ENCODE measurements around the gene ELF5.

The ELF5 gene

DNA sequence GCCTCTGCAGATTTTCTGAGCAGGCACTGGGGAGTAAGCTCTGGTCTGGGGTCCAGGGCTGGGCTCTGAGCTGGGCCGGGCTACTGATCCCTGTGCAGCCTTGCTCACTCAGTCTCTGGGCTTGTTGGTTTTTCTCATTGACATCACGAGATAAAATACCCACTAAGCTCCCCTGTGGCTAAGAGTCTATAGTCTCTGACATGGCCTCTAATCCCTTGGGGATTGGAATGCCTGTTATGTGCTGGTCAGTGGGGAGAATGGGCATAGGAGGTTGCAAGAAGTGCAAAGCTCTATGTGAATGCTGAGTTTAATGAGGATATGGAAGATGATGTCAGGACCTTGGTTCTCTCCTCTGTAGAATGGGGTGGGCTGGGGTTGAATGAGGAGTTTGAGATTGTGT, 23.3 kb downstream of the ELF5 start:
- DNase-seq = no peak

DNA sequence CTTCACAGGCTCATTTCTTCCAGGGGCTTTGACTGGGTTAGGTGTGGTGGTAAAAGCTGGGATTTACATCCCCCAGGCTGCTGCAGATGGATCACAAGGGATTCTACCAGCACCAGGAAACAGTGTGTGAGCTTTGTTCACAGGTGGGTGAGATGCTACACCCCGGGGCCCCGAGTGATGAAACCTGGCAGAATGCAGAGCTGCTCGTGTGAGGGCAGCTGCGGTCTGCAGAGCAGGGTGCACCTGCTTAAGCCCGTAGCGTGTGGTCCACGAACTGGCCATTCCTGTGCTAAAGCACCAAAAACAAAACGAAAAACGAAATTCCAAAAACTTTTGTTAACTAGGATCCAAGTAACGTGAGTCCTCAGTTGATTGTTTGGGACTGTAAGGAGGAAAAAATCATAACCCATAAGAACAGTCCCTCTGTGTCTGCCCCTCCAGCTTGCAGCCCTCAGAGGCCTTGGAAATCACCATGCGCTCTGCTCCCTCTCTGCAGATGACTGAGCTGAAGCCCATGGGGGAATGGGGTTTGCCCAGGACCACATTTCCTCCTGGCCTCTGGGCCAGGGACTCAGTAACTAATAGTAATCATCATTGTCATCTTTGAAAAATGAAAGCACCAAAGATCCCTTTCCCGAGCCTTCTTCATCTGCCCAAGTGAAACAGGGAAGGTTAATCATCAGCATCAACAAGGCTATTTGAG, 24.6 kb downstream of the ELF5 start:
- no peak for DNase-seq

- DNase-seq = no peak
These were observed 26.2 kb downstream of the ELF5 start for GRCh38 chr11:34487430-34487829.

GRCh38 chr11:34483106-34483874, 30.3 kb downstream of the ELF5 start:
- DNase-seq = no peak

- DNase-seq = no peak
These were observed 32.3 kb downstream of the ELF5 start for GRCh38 chr11:34481307-34481706.

GRCh38 chr11:34480314-34480713, 33.3 kb downstream of the ELF5 start:
- DNase-seq = no peak

DNA sequence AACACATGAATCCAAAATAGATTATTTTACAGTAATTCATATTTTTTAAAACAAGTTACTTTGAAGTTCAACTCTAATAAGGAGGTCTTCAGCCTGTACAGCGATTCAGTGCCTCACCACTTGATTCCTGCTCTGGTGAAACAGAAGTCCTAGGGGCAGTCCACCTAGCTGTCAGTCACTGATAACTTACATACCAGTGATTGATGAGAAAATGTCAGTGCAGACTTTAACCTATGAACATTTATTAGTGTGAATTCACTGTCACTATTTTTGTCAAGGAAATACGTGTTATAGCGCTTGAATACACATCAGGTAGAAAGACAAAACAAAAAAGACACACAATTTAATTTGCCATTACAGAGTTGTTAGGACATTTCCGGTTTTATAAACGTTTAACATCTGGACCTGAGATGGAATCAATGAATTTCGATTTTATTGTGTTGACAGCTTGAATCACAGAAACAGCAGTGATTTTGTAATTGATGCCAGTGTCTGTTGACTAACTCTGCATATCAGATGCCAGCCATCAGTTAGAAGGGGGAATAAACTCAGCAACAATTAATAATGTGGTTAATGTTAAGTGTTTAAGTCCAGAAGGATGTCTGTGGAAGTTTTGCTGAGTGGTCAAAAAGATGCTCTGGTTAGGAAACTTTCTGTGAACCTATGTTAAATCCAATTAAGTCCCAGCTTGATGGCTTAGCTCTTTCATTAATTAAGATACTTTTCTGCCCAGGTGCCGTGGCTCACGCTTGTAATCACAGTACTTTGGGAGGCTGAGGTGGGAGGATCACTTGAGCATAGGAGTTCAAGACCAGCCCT, 34.5 kb downstream of the ELF5 start:
- no peak for DNase-seq

GRCh38 chr11:34476849-34477248, 36.7 kb downstream of the ELF5 start:
- no peak for DNase-seq

GRCh38 chr11:34475656-34476055, 37.9 kb downstream of the ELF5 start:
- no peak for DNase-seq

DNA sequence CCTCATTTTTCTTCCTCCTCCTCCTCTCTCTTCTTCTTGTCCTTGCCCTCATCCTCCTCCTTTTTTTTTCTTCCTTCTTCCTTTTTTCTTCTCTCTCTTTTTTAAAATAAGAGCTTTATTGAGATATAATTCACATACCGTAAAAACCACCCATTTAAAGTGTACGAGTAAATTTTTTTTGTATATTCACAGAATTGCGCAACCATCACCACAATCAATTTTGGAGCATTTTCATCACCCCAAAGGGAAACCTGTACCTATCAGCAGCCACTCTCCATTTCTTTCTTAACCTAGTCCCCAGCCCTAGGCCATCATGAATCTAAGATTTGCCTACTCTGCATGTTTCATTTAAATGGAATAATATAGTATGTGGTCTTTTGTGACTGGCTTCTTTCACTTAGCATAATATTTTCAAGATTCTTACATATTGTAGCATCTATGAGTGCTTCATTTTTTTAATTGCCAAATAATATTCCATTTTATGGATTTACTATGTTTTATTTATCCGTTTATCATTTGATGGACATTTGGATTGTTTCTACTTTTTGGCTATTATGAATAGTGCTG, 39.9 kb downstream of the ELF5 start:
- DNase-seq = no peak

GRCh38 chr11:34468209-34468841, 45.3 kb downstream of the ELF5 start:
- no peak for DNase-seq

DNA sequence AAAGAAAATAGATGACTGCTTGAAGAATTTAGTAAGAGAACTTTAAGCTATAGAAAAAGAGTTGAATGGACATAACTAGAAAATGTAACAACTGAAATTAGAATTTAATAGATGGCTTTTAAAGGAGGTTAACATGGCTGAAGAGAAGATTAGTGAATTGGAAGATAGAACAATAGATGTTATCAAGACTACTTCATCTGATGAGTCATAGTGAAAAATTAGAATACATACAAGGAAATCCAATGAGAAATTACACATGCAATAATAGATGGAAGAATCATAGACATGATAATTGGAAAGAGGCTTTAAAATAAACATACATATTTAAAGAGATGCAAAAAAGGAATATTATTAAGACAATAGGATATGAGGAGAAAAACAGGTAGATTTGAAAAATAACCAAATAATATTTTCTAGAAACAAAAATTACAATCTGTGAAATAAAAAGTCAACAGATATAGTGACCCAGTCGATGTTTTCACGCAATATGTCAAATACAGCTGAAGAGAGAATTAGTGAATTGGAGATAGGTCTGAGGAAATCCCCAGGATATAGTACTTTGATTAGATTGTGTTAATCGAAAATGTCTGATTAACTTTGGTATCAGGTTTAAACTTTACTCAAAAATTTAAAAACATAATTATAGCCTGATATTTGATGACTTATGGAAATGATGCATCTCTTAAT, 46.6 kb downstream of the ELF5 start:
- no peak for DNase-seq

DNA sequence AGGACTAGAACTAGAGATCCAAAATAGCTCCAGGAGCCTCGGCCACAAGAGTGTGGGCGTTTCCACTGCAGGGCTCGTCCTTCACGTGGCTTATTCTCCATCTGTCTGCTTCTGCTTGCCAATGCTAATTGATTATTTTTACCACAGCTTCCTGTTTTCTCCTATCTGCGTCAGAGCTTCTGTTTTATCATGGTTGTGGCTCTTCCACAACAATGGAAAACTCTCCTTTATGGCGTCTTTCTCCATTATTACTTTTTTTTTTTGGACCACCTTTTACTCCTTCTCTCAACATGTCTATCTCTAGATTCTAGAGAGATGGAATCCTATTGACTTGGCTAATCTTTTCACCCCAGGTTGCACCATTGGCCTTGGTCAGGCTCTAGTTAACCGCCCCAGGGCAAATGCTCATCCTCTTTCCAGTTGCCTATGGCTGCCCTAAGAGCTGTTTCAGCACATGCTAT, 49.0 kb downstream of the ELF5 start:
- DNase-seq = no peak

GRCh38 chr11:34461215-34461614, 52.4 kb downstream of the ELF5 start:
- DNase-seq = no peak

DNA sequence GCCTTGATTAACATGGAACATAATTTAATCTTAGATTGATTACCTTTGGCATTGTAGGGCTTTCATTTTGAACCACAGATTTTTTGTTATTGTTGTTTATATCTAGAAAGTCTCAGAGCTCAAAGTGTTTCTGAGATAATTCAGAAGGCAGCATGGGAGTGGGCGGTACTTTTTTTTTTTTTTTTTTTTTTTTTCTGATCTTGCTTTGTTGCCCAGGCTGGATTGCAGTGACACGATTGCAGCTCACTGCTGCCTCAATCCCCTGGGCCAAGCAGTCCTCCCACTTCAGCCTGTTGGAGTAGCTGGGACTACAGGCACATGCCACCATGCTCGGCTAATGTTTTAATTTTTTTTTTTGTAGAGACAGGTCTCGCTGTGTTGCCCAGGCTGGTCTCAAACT, 53.3 kb downstream of the ELF5 start:
- DNase-seq = no peak

- no peak for DNase-seq
These were observed 54.0 kb downstream of the ELF5 start for GRCh38 chr11:34459507-34460162.

GRCh38 chr11:34458525-34458924, 55.1 kb downstream of the ELF5 start:
- no peak for DNase-seq

DNA sequence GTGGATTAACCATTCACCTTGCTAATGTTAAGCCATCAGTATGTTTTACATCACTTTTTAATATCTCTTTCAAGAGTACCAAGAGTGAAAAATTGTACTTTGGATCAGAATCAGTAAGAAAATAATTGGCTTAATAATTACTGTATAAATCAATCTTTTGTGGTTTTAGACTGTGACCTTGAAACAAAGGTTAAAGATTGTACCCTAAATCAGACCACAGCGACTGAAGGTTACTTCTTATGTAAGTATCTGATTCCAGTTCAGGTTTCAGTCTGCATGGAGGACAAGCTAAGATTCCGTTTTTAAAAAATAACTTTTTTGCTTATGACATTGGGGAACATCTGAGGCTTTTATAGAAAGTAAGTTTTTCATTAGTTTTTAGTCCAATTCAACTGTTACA, 56.0 kb downstream of the ELF5 start:
- no peak for DNase-seq

- DNase-seq = peak; percentile 37
These were observed 59.1 kb downstream of the ELF5 start for GRCh38 chr11:34454308-34455032.

GRCh38 chr11:34451053-34451452, 62.5 kb downstream of the ELF5 start:
- no peak for DNase-seq

- DNase-seq = no peak
These were observed 64.6 kb downstream of the ELF5 start for GRCh38 chr11:34449013-34449412.

All from NCI-H1105 (cell line).